Tibial nerve (tissue), 4 donors: ENCODE data around the gene NANOS3.

Source experiments
- EP300 ChIP-seq, 2 donors: sonication (generic); formaldehyde crosslinking; IDR thresholded peaks; one replicate each; pipeline ENCODE4 v1.6.1; 2017; ENCODE audit warnings: antibody characterized with exemption in 2 of 2, mild to moderate bottlenecking in 1 of 2
- POLR2A ChIP-seq, 2 donors: fragments of 450-650 bp; IDR thresholded peaks; one replicate each; pipeline ENCODE4 v1.6.1; 2017; ENCODE audit warnings: antibody characterized with exemption in 2 of 2, mild to moderate bottlenecking in 2 of 2, moderate library complexity in 2 of 2
- TF ChIP-seq, protein P1 (sequence below), 5 experiments: fragments of 200-600 bp in 3 of 5; fragments of 450-650 bp in 2 of 5; sonication (generic) in 3 of 5; IDR thresholded peaks; one replicate each; pipeline ENCODE4 v1.5.1; 2016 to 2019; ENCODE audit warnings: antibody characterized with exemption in 5 of 5, mild to moderate bottlenecking in 3 of 5, moderate library complexity in 2 of 5

DNA sequence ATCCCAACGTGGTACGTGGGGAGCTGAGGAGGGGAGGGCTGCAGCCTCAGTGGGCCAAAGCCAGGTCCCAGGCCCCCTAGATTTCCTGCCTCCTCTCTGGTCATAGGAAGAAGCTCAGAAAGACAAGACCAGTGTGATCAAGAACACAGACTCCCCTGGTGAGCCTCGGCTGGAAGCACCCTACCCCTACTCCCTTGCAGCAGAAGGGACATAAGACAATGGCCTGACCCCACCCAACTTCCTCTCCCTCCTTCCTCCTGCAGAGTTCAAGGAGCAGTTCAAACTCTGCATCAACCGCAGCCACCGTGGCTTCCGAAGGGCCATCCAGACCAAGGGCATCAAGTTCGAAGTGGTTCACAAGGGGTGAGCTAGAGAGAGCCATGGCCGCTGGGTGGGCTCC lies 49.8 kb downstream of the NANOS3 start:
- TF ChIP-seq, protein P1, sequence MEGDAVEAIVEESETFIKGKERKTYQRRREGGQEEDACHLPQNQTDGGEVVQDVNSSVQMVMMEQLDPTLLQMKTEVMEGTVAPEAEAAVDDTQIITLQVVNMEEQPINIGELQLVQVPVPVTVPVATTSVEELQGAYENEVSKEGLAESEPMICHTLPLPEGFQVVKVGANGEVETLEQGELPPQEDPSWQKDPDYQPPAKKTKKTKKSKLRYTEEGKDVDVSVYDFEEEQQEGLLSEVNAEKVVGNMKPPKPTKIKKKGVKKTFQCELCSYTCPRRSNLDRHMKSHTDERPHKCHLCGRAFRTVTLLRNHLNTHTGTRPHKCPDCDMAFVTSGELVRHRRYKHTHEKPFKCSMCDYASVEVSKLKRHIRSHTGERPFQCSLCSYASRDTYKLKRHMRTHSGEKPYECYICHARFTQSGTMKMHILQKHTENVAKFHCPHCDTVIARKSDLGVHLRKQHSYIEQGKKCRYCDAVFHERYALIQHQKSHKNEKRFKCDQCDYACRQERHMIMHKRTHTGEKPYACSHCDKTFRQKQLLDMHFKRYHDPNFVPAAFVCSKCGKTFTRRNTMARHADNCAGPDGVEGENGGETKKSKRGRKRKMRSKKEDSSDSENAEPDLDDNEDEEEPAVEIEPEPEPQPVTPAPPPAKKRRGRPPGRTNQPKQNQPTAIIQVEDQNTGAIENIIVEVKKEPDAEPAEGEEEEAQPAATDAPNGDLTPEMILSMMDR (IDR thresholded peaks at IDR 0.05), result no peak
- TF ChIP-seq POLR2A (IDR thresholded peaks at IDR 0.05) (no peak), EP300 (IDR thresholded peaks at IDR 0.05) (no peak)
